ENCODE measurements around the gene BICDL1.
"Not testable (repeated sequence)": the region's sequence is repeated elsewhere in the genome, so short reads cannot be mapped to it uniquely, and the experiment has no call there.

Gene BICDL1

GRCh38 chr12:120015313-120015712 is 26.3 kb downstream of the BICDL1 start:
- TF ChIP-seq, protein P1, sequence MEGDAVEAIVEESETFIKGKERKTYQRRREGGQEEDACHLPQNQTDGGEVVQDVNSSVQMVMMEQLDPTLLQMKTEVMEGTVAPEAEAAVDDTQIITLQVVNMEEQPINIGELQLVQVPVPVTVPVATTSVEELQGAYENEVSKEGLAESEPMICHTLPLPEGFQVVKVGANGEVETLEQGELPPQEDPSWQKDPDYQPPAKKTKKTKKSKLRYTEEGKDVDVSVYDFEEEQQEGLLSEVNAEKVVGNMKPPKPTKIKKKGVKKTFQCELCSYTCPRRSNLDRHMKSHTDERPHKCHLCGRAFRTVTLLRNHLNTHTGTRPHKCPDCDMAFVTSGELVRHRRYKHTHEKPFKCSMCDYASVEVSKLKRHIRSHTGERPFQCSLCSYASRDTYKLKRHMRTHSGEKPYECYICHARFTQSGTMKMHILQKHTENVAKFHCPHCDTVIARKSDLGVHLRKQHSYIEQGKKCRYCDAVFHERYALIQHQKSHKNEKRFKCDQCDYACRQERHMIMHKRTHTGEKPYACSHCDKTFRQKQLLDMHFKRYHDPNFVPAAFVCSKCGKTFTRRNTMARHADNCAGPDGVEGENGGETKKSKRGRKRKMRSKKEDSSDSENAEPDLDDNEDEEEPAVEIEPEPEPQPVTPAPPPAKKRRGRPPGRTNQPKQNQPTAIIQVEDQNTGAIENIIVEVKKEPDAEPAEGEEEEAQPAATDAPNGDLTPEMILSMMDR (IDR thresholded peaks at IDR 0.05; ENCODE audit: insufficient read depth, low read depth, low read length, missing control alignments): no peak
- no peak for DNase-seq (ENCODE audit: low read depth)
- H3K4me3 ChIP-seq (ENCODE audit: low read length): no peak overlapping the region

DNA sequence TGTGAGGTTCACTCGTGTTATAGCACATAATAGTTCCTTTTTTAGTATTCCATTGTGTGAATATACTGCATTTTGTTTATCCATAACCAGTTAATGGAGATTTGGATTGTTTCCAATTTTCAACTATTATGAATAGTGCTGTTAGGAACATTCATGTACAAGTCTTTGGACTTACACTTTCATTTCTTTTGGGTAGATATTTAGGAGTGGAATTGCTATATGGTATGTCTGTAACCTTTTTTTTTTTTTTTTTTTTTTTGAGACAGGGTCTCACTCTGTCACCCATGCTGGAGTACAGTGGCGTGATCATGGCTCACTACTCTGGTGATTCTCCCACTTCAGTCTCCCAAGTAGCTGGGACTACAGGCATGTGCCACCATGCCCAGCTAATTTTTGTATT is 27.2 kb downstream of the BICDL1 start:
- DNase-seq (ENCODE audit: low read depth); H3K4me3 ChIP-seq (ENCODE audit: low read length): not testable (repeated sequence)

DNA sequence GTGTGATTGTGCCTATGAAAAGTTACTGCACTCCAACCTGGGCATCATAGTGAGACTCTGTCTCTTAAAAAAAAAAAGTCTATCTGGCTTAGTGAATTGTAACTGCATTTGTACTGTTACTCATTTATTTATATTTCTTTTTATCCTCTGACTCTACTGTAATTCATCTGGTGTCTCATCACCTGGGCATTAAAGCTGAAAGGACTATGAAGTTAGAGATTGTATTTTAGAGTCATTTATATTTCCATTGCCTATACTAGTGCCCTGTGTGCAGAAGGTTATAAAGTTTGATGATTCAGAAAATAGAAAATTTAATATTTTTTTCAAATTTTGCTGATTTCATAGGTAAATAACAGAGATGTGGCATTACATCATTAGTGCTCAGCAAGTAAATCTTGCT is 30.2 kb downstream of the BICDL1 start:
- no peak for DNase-seq (ENCODE audit: low read depth)
- no peak overlapping the region for H3K4me3 ChIP-seq (ENCODE audit: low read length)
- TF ChIP-seq, protein P1 (IDR thresholded peaks at IDR 0.05; ENCODE audit: insufficient read depth, low read depth, low read length, missing control alignments): no peak

DNA sequence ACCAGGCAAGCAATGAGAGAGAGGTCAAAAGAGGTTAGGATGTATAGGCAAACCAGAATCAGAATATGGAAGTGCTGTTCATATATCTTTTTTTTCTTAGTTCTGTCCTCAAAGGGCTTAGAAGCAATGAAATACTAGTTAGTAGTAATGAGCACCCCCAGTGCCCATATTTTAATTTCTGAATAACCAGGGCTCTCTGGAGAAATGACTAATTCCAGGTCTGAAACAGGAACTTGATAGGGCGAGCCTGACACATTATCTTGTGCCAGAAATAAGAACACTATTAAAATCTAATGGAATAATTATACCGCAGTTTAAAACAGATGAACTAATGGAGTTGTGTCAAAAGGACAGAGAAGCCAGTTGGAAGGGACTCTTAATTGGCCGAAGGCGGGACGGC is 30.9 kb downstream of the BICDL1 start:
- no peak for DNase-seq (ENCODE audit: low read depth)
- no peak overlapping the region for H3K4me3 ChIP-seq (ENCODE audit: low read length)
- TF ChIP-seq, protein P1 (IDR thresholded peaks at IDR 0.05; ENCODE audit: insufficient read depth, low read depth, low read length, missing control alignments): no peak

GRCh38 chr12:120024193-120024592 is 35.2 kb downstream of the BICDL1 start:
- no peak for DNase-seq (ENCODE audit: low read depth)
- H3K4me3 ChIP-seq (ENCODE audit: low read length): no peak overlapping the region
- TF ChIP-seq, protein P1 (IDR thresholded peaks at IDR 0.05; ENCODE audit: insufficient read depth, low read depth, low read length, missing control alignments): no peak

GRCh38 chr12:120025640-120026039 is 36.6 kb downstream of the BICDL1 start:
- no peak overlapping the region for H3K4me3 ChIP-seq (ENCODE audit: low read length)
- no peak for DNase-seq (ENCODE audit: low read depth)
- TF ChIP-seq, protein P1 (IDR thresholded peaks at IDR 0.05; ENCODE audit: insufficient read depth, low read depth, low read length, missing control alignments): no peak

DNA sequence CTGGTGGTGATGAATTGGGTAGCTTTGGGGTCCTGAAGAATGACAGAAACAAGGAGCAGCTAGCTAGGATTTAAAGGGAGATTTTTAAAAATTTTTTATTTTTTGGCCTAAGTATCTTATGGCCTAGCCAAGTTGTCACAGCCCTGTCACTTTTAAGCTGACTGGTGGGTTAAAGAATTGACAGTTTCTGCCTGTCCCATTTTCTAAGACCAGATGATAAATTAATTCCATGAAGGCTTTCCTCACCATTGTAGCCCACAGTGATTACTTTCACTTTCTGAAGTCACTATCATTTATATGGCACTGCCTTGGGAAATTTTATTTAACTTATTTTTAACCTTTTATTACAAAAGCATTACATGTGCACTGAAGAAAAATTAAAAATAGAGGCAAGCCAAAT is 43.2 kb downstream of the BICDL1 start:
- TF ChIP-seq, protein P1 (IDR thresholded peaks at IDR 0.05; ENCODE audit: insufficient read depth, low read depth, low read length, missing control alignments): no peak
- no peak overlapping the region for H3K4me3 ChIP-seq (ENCODE audit: low read length)
- no peak for DNase-seq (ENCODE audit: low read depth)

DNA sequence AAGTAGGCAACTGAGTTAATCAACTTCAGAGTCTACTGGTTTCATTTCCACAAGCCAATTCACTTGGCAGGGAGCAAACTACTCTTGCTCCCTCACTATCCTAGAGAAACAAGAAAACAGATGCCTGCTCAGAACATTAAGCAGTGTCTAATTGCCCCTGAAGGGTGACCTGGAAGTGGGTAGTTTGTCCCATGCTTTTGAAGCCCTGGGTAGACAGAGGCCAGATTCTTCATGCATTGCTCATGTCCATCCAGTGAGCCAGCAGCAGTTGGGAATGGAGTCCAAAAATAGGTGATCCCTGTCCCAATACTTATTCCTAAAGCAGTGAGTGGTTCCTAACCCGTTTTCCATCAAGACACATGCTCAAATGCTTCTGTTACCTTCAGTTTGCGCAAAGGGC is 48.8 kb downstream of the BICDL1 start:
- no peak for DNase-seq (ENCODE audit: low read depth)
- TF ChIP-seq, protein P1 (IDR thresholded peaks at IDR 0.05; ENCODE audit: insufficient read depth, low read depth, low read length, missing control alignments): no peak

More for the DNA sequence above, 48.8 kb downstream of the BICDL1 start:
- no peak overlapping the region for H3K4me3 ChIP-seq (ENCODE audit: low read length)
